Mammary epithelial cell (primary cell): Measurements from ENCODE around the gene CDKN2A.

Experiments used
- EZH2 ChIP-seq: IDR thresholded peaks from 2 replicates; pipeline ENCODE4 v1.6.1; 2012; ENCODE audit warnings: low read length, inconsistent platforms, borderline replicate concordance
- TF ChIP-seq, protein P1 (sequence below), 2 donors: IDR thresholded peaks in 1 of 2; conservative IDR thresholded peaks in 1 of 2; 2 replicates each; pipeline ENCODE4 v1.5.1; 2011 to 2012; ENCODE audit warnings: inconsistent platforms in 2 of 2, low read length in 2 of 2, mild to moderate bottlenecking in 2 of 2, control low read depth in 1 of 2, low read depth in 1 of 2; ENCODE audit not compliant: insufficient read depth in 1 of 2; ENCODE audit errors: extremely low read depth in 1 of 2

- TF ChIP-seq, protein P1, sequence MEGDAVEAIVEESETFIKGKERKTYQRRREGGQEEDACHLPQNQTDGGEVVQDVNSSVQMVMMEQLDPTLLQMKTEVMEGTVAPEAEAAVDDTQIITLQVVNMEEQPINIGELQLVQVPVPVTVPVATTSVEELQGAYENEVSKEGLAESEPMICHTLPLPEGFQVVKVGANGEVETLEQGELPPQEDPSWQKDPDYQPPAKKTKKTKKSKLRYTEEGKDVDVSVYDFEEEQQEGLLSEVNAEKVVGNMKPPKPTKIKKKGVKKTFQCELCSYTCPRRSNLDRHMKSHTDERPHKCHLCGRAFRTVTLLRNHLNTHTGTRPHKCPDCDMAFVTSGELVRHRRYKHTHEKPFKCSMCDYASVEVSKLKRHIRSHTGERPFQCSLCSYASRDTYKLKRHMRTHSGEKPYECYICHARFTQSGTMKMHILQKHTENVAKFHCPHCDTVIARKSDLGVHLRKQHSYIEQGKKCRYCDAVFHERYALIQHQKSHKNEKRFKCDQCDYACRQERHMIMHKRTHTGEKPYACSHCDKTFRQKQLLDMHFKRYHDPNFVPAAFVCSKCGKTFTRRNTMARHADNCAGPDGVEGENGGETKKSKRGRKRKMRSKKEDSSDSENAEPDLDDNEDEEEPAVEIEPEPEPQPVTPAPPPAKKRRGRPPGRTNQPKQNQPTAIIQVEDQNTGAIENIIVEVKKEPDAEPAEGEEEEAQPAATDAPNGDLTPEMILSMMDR (conservative IDR thresholded peaks at IDR 0.05 in 1 of 2, IDR thresholded peaks at IDR 0.05 in 1 of 2; ENCODE audit: extremely low read depth in 1 of 2, insufficient read depth in 1 of 2, low read depth in 1 of 2, low read length in 2 of 2): no peak
- TF ChIP-seq EZH2: no peak
Measured at GRCh38 chr9:21967169-21967568, 27.0 kb downstream of the CDKN2A start.
